ENCODE data around the gene ERICH6.

The ERICH6 gene

DNA sequence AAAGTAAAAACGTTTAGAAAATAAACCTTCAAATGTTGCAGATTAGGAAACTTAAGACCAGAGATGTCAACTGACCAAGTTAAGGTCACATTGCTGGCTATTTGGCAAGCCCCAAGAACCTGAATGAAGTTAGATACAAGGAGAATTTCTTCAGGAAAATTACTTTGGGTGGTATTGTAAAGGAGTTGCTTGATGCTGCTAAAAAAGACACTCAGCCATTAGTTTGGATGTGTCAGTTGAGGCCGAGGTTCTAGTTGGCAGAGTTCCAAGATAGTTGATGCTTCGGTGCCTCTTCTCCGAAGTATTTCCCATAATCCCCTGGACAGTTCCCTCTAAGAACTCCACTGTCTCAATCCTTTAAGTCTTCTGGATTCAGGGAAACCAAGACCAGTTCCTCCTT, 35.0 kb upstream of the ERICH6 start:
- H3K9ac ChIP-seq: no peak overlapping the region
- H3K9me3 ChIP-seq (ENCODE audit: control insufficient read depth, low read length): no peaks in the 10 kb centered on the region
- H3K36me3 ChIP-seq (ENCODE audit: control insufficient read depth, insufficient read depth, low read length): no peaks in the 10 kb centered on the region
- H2AFZ ChIP-seq: no peak overlapping the region
- H3K27ac ChIP-seq: peak overlapping the region; percentile 70
- H3K4me3 ChIP-seq (ENCODE audit: low read depth, low read length): no peak overlapping the region
- H3K4me2 ChIP-seq (ENCODE audit: low read length): no peak overlapping the region
- TF ChIP-seq, protein P1, sequence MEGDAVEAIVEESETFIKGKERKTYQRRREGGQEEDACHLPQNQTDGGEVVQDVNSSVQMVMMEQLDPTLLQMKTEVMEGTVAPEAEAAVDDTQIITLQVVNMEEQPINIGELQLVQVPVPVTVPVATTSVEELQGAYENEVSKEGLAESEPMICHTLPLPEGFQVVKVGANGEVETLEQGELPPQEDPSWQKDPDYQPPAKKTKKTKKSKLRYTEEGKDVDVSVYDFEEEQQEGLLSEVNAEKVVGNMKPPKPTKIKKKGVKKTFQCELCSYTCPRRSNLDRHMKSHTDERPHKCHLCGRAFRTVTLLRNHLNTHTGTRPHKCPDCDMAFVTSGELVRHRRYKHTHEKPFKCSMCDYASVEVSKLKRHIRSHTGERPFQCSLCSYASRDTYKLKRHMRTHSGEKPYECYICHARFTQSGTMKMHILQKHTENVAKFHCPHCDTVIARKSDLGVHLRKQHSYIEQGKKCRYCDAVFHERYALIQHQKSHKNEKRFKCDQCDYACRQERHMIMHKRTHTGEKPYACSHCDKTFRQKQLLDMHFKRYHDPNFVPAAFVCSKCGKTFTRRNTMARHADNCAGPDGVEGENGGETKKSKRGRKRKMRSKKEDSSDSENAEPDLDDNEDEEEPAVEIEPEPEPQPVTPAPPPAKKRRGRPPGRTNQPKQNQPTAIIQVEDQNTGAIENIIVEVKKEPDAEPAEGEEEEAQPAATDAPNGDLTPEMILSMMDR (IDR thresholded peaks at IDR 0.05): no peak
- no peaks in the 10 kb centered on the region for H3K27me3 ChIP-seq (ENCODE audit: control insufficient read depth, insufficient read depth, low read length)
- H3K4me1 ChIP-seq: peaks cover 35% of the 10 kb centered on the region
- peaks cover 2% of the 10 kb centered on the region for H3K79me2 ChIP-seq

DNA sequence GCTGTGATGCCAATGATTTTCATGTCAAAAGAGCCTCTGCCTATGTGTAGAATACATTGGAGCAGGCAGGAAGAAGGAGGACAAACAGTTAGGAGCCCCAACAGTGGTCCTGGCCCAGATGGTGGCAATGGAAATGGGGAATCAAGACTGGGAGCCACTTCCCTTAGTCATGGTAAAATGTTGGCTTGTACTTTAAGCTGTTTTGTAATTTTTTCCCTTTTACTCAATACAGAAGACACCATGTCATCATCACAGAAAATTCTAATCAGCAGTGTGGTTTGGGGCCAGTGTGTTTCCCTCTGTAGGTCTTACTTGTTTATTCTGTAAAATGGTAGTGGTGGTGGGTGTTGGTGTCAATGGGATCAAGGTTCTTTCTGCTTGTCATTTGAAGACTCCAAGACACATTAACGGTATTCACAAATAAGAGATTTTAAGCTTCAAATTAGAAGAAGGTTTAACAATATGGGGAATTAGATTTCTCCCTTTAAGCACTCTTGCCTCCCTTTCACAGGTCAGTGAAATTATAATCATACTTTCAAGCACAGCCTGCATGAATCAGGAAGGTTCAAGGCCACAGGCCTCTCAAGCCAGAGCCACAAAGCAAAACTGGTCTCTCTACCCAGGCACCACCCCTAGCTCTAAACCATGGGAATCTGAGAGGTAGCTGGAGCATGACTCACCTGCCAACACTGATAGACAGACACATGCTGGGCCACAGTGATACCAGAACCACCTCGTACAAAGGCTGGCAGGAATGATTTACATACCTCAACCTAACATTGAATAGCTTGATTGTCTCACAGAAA, 34.4 kb upstream of the ERICH6 start:
- no peaks in the 10 kb centered on the region for H3K36me3 ChIP-seq (ENCODE audit: control insufficient read depth, insufficient read depth, low read length)
- H3K4me1 ChIP-seq: peaks cover 35% of the 10 kb centered on the region
- no peaks in the 10 kb centered on the region for H3K9me3 ChIP-seq (ENCODE audit: control insufficient read depth, low read length)
- peaks cover under 1% of the 10 kb centered on the region for H3K79me2 ChIP-seq
- H3K27ac ChIP-seq: peak overlapping the region; percentile 70
- H3K9ac ChIP-seq: no peak overlapping the region
- H3K4me3 ChIP-seq (ENCODE audit: low read depth, low read length): no peak overlapping the region
- no peak overlapping the region for H3K4me2 ChIP-seq (ENCODE audit: low read length)
- peak overlapping the region; percentile 47 for H2AFZ ChIP-seq
- H3K27me3 ChIP-seq (ENCODE audit: control insufficient read depth, insufficient read depth, low read length): no peaks in the 10 kb centered on the region
- TF ChIP-seq, protein P1 (IDR thresholded peaks at IDR 0.05): no peak

DNA sequence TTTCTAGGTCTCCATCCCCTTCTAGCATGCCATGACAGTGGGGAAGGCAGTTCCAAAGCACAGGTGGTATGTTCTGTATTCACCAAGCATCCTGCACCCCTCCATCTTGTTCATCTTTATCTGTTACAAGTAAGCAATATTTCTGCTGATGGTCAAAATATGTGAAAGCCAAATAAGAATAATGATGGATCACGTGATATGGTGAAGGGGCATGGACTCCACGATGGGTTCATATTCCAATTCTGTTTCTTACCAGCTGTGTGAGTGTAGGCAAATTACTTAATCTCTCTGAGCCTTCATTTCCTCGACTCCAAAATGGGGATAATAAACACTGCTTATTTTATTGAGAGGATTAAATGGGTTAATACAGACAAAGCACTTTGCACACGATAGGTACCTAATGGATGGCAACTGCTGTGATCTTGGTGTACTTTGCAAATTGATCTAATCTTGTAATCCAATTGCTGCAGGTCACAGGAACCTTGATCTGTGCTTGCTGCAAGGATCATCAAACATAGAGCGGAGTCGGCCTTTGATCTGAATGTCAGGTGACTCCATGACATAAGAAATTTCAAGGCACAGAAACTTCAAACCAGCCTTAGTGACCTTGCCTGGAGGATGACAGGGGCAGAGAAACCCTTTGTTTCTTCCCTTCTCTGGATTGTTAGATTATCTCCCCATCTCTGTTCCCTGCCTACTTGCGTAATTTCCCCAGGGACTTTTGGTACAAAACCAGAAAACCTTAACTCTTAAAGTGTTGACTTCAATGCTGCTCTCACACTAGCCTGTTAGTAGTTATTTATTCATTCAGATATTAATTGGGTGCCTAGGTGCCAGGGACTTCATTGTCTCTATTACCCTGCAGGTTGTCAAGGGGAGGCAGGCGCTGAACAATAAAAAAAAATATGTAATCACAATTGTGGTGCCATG, 33.4 kb upstream of the ERICH6 start:
- TF ChIP-seq, protein P1 (IDR thresholded peaks at IDR 0.05): no peak
- Histone ChIP-seq H2AFZ (peak overlapping the region; percentile 47), H3K9ac (no peak overlapping the region), H3K27me3 (ENCODE audit: control insufficient read depth, insufficient read depth, low read length) (no peaks in the 10 kb centered on the region), H3K36me3 (ENCODE audit: control insufficient read depth, insufficient read depth, low read length) (no peaks in the 10 kb centered on the region), H3K79me2 (no peaks in the 10 kb centered on the region), H3K9me3 (ENCODE audit: control insufficient read depth, low read length) (no peaks in the 10 kb centered on the region), H3K4me3 (ENCODE audit: low read depth, low read length) (no peak overlapping the region), H3K4me2 (ENCODE audit: low read length) (peak overlapping the region; percentile 39), H3K4me1 (peaks cover 35% of the 10 kb centered on the region), H3K27ac (peak overlapping the region; percentile 70)

DNA sequence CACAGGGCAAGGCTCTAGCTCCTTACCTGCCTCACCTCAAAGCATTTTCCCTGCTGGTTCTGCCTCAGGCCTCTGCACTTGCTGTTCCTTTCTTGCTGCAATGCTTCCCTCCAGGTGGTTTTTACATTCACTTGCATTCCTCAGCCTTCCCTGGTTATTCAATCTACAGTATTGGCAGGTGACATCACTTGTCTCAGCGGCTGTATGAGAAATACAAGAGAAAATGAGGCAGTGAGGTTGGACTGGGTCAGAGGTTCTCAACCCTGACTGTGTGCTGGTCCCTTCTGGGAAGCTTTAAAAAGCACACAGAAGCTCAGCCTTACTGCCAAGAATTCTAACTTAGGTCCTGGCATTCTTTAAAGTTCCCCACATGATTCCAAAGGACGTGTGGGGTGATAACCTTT, 32.6 kb upstream of the ERICH6 start:
- Histone ChIP-seq H3K9ac (no peak overlapping the region), H3K9me3 (ENCODE audit: control insufficient read depth, low read length) (no peaks in the 10 kb centered on the region), H3K27ac (peak overlapping the region; percentile 70), H3K79me2 (no peaks in the 10 kb centered on the region), H3K4me2 (ENCODE audit: low read length) (no peak overlapping the region), H3K4me3 (ENCODE audit: low read depth, low read length) (no peak overlapping the region), H3K36me3 (ENCODE audit: control insufficient read depth, insufficient read depth, low read length) (no peaks in the 10 kb centered on the region), H2AFZ (peak overlapping the region; percentile 47), H3K27me3 (ENCODE audit: control insufficient read depth, insufficient read depth, low read length) (no peaks in the 10 kb centered on the region), H3K4me1 (peaks cover 34% of the 10 kb centered on the region)
- TF ChIP-seq, protein P1 (IDR thresholded peaks at IDR 0.05): no peak
